CD14-positive monocyte (primary cell): ENCODE measurements around the gene RASA2. TPM values are rescaled to one million over a fixed set of nuclear protein-coding genes. Genes with fewer than 3 reads are reported as not detected.

ENCODE experiments used
- DNase-seq, 3 donors: peaks; one replicate each; pipeline ENCODE4 v3.0.0-alpha.2; 2011 to 2022
- H2AFZ ChIP-seq: 2 replicates; pipeline ENCODE4 v1.6.0; 2012; ENCODE audit warnings: mild to moderate bottlenecking, low read depth, low read length, inconsistent platforms; ENCODE audit not compliant: insufficient read depth, poor library complexity, severe bottlenecking
- H3K27ac ChIP-seq, 2 donors: 1 replicate in 1 of 2; 2 replicates in 1 of 2; pipeline ENCODE4 v1.5.1; 2012 to 2013; ENCODE audit warnings: low read length in 2 of 2, control low read depth in 1 of 2, inconsistent platforms in 1 of 2, low read depth in 1 of 2, mild to moderate bottlenecking in 1 of 2
- H3K27me3 ChIP-seq, 2 donors: one replicate each; pipeline versions ENCODE4 v1.6.0 to v1.6.1; 2011 to 2013; ENCODE audit warnings: low read length in 2 of 2; ENCODE audit not compliant: control insufficient read depth in 2 of 2, insufficient read depth in 2 of 2
- H3K36me3 ChIP-seq, 2 donors: replicated peaks in 1 of 2; 1 replicate in 1 of 2; 2 replicates in 1 of 2; pipeline versions ENCODE4 v1.5.1 to v1.6.1; 2012 to 2013; ENCODE audit warnings: low read length in 2 of 2, control low read depth in 1 of 2, inconsistent platforms in 1 of 2, mild to moderate bottlenecking in 1 of 2; ENCODE audit not compliant: insufficient read depth in 2 of 2, control insufficient read depth in 1 of 2
- H3K4me1 ChIP-seq, 2 donors: 1 replicate in 1 of 2; 2 replicates in 1 of 2; pipeline versions ENCODE4 v1.5.1 to v1.6.1; 2012 to 2013; ENCODE audit warnings: low read length in 2 of 2, control low read depth in 1 of 2, inconsistent platforms in 1 of 2, mild to moderate bottlenecking in 1 of 2, moderate library complexity in 1 of 2; ENCODE audit not compliant: insufficient read depth in 2 of 2, control insufficient read depth in 1 of 2
- H3K4me2 ChIP-seq: replicated peaks from 2 replicates; pipeline ENCODE3; 2012; ENCODE audit warnings: low read length, moderate library complexity, mild to moderate bottlenecking; ENCODE audit not compliant: poor library complexity, severe bottlenecking; ENCODE audit errors: extremely low read depth
- H3K4me3 ChIP-seq, 3 experiments: fragments of 200-600 bp in 1 of 3; sonication (generic) in 1 of 3; replicated peaks in 1 of 3; 1 replicate in 2 of 3; 2 replicates in 1 of 3; pipeline ENCODE4 v1.5.1; 2011 to 2013; ENCODE audit warnings: low read length in 3 of 3, mild to moderate bottlenecking in 3 of 3, control low read depth in 2 of 3, low read depth in 2 of 3, inconsistent platforms in 1 of 3, moderate library complexity in 1 of 3
- H3K79me2 ChIP-seq: 2 replicates; pipeline ENCODE4 v1.6.0; 2012; ENCODE audit warnings: mild to moderate bottlenecking, control low read depth, inconsistent platforms, low read length, moderate library complexity; ENCODE audit not compliant: insufficient read depth
- H3K9ac ChIP-seq: 2 replicates; pipeline ENCODE4 v1.6.0; 2017; ENCODE audit warnings: low read length, mild to moderate bottlenecking; ENCODE audit not compliant: insufficient read depth, poor library complexity, severe bottlenecking
- H3K9me3 ChIP-seq, 2 donors: replicated peaks in 1 of 2; 1 replicate in 1 of 2; 2 replicates in 1 of 2; pipeline versions ENCODE4 v1.5.1 to v1.6.1; 2012 to 2013; ENCODE audit warnings: low read length in 2 of 2, control low read depth in 1 of 2; ENCODE audit not compliant: control insufficient read depth in 1 of 2, insufficient read depth in 1 of 2
- H4K20me1 ChIP-seq: 2 replicates; pipeline ENCODE4 v1.6.0; 2012; ENCODE audit warnings: mild to moderate bottlenecking, low read length, control low read depth, moderate library complexity; ENCODE audit not compliant: insufficient read depth
- H3K27ac Mint-ChIP-seq, 7 donors: one replicate each; pipeline ENCODE4 v1.8.0; 2020; ENCODE audit warnings: mild to moderate bottlenecking in 7 of 7, mixed read lengths in 7 of 7, moderate library complexity in 6 of 7, inconsistent platforms in 2 of 7
- H3K27me3 Mint-ChIP-seq, 3 donors: one replicate each; pipeline ENCODE4 v1.8.0; 2021 to 2022; ENCODE audit warnings: low read depth in 3 of 3, mild to moderate bottlenecking in 3 of 3, mixed read lengths in 3 of 3, moderate library complexity in 3 of 3, inconsistent platforms in 1 of 3
- H3K36me3 Mint-ChIP-seq, 2 donors: one replicate each; pipeline ENCODE4 v1.8.0; 2020; ENCODE audit warnings: mixed read lengths in 2 of 2, inconsistent platforms in 1 of 2, mild to moderate bottlenecking in 1 of 2
- H3K4me1 Mint-ChIP-seq: one replicate; pipeline ENCODE4 v1.8.0; 2020; ENCODE audit warnings: mild to moderate bottlenecking, mixed read lengths
- H3K4me3 Mint-ChIP-seq, 2 donors: one replicate each; pipeline ENCODE4 v1.8.0; 2020; ENCODE audit warnings: mild to moderate bottlenecking in 2 of 2, mixed read lengths in 2 of 2, moderate library complexity in 1 of 2
- H3K9me3 Mint-ChIP-seq, 7 donors: one replicate each; pipeline ENCODE4 v1.8.0; 2020 to 2022; ENCODE audit warnings: mixed read lengths in 7 of 7, mild to moderate bottlenecking in 6 of 7, moderate library complexity in 6 of 7, inconsistent platforms in 2 of 7
- CTCF ChIP-seq: fragments of 200-600 bp; IDR thresholded peaks from one replicate; pipeline ENCODE4 v1.8.0; 2022; ENCODE audit warnings: antibody characterized with exemption, mild to moderate bottlenecking
- WGBS: methylation state at CpG from one replicate; pipeline ENCODE4 v1.1.5; 2013; ENCODE audit warnings: missing lambda C conversion rate; ENCODE audit not compliant: insufficient coverage; 5-methylcytosine and 5-hydroxymethylcytosine counted together
- intact Hi-C, 2 donors: fragments of 100-400 bp; cut with micrococcal nuclease; formaldehyde crosslinking; loops; one replicate each; pipeline versions ENCODE4 v1.15.0 to v1.15.1; 2023
- polyA plus RNA-seq, 3 donors: library from polyadenylated mRNA; depleted of rRNA in 1 of 3; unstranded in 2 of 3; stranded (reverse) in 1 of 3; fragments of 300-500 nt in 2 of 3; fragments of >200 nt in 1 of 3; fragmentation: Illumina TruSeq in 2 of 3; gene quantifications; 1 replicate in 2 of 3; 2 replicates in 1 of 3; pipeline ENCODE4 v1.2.3, GENCODE V29; 2012 to 2021

RASA2 gene
- polyA plus RNA-seq, 3 donors, result 7.0 to 13.5 (median 8.8) TPM

- Histone ChIP-seq H3K4me1 (peaks cover 0 to 9% of the 10 kb centered on the region in 2 donors), H3K27ac (no peak overlapping the region), H3K27me3 (no peaks in the 10 kb centered on the region), H4K20me1 (no peaks in the 10 kb centered on the region), H2AFZ (peak overlapping the region; percentile 64), H3K4me2 (no peak overlapping the region), H3K4me3 (no peak overlapping the region), H3K9ac (no peak overlapping the region), H3K79me2 (no peaks in the 10 kb centered on the region), H3K36me3 (no peaks in the 10 kb centered on the region), H3K9me3 (no peaks in the 10 kb centered on the region)
- peak; percentile 93 for TF ChIP-seq CTCF
- H3K9me3 Mint-ChIP-seq, result no peaks in the 10 kb centered on the region
- intact Hi-C loops, result no loop called here
- H3K27me3 Mint-ChIP-seq, result no peaks in the 10 kb centered on the region
- peaks cover 15% of the 10 kb centered on the region for H3K4me1 Mint-ChIP-seq
- H3K36me3 Mint-ChIP-seq, result peaks cover 0 to 1% of the 10 kb centered on the region in 2 donors
- WGBS, result 44% methylated on average over 5 of the region's 5 CpGs
- no peak overlapping the region for H3K4me3 Mint-ChIP-seq
- peak overlapping the region in 4 of 7 donors; percentile 39 to 51 (median 48) for H3K27ac Mint-ChIP-seq
- DNase-seq, result peak; percentile 68 to 81 (median 71)
These were observed 158.1 kb downstream of the RASA2 start for GRCh38 chr3:141644931-141645330.

GRCh38 chr3:141646760-141647561, 160.1 kb downstream of the RASA2 start:
- WGBS, result 82% methylated on average over 6 of the region's 8 CpGs
- H2AFZ ChIP-seq, result peak overlapping the region; percentile 51
- H3K9ac ChIP-seq, result no peak overlapping the region
- H3K27me3 ChIP-seq, result no peaks in the 10 kb centered on the region
- peaks cover 0 to 3% of the 10 kb centered on the region in 2 donors for H3K9me3 ChIP-seq
- peaks cover 0 to 9% of the 10 kb centered on the region in 2 donors for H3K4me1 ChIP-seq
- H3K4me3 ChIP-seq, result no peak overlapping the region
- Mint-ChIP-seq H3K9me3 (peaks cover 0 to 6% (median 3%) of the 10 kb centered on the region in 7 donors), H3K27ac (peak overlapping the region in 2 of 7 donors; percentile 53 to 57), H3K4me1 (peaks cover 15% of the 10 kb centered on the region), H3K4me3 (no peak overlapping the region), H3K27me3 (no peaks in the 10 kb centered on the region), H3K36me3 (peaks cover 0 to 1% of the 10 kb centered on the region in 2 donors)
- H4K20me1 ChIP-seq, result no peaks in the 10 kb centered on the region
- H3K36me3 ChIP-seq, result no peaks in the 10 kb centered on the region
- no peak overlapping the region for H3K4me2 ChIP-seq
- no peaks in the 10 kb centered on the region for H3K79me2 ChIP-seq
- no peak for TF ChIP-seq CTCF
- peak; percentile 63 to 86 (median 83) for DNase-seq
- intact Hi-C loops, result no loop called here
- H3K27ac ChIP-seq, result no peak overlapping the region
